ENCODE measurements around the gene TMIGD2.

GRCh38 chr19:4267101-4267900, 34.9 kb downstream of the TMIGD2 start:
- TF ChIP-seq, protein P1, sequence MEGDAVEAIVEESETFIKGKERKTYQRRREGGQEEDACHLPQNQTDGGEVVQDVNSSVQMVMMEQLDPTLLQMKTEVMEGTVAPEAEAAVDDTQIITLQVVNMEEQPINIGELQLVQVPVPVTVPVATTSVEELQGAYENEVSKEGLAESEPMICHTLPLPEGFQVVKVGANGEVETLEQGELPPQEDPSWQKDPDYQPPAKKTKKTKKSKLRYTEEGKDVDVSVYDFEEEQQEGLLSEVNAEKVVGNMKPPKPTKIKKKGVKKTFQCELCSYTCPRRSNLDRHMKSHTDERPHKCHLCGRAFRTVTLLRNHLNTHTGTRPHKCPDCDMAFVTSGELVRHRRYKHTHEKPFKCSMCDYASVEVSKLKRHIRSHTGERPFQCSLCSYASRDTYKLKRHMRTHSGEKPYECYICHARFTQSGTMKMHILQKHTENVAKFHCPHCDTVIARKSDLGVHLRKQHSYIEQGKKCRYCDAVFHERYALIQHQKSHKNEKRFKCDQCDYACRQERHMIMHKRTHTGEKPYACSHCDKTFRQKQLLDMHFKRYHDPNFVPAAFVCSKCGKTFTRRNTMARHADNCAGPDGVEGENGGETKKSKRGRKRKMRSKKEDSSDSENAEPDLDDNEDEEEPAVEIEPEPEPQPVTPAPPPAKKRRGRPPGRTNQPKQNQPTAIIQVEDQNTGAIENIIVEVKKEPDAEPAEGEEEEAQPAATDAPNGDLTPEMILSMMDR (conservative IDR thresholded peaks at IDR 0.05 in 1 of 2, IDR thresholded peaks at IDR 0.05 in 1 of 2; ENCODE audit: extremely low read depth in 1 of 2, insufficient read depth in 1 of 2, low read depth in 1 of 2, low read length in 2 of 2), result peak; percentile 66 to 80
- no peak for TF ChIP-seq EZH2 (IDR thresholded peaks at IDR 0.05; ENCODE audit: borderline replicate concordance, low read length)
